HepG2 (cell line): ENCODE results near the gene DNAJC30. TPM values are rescaled to one million over a fixed set of nuclear protein-coding genes. Genes with fewer than 3 reads are reported as not detected.

Experiments
- ATAC-seq: fragments of 200-7000 bp; cut with Tn5 transposase; 3 replicates; pipeline ENCODE4 v1.9.1; 2020; ENCODE audit warnings: mild to moderate bottlenecking, moderate library complexity
- BruUV-seq: library from RNA; stranded (reverse); fragments of 400-500 nt; replicated peaks from 2 replicates; lab custom pipeline; 2021; lab: Mats Ljungman, UMichigan
- CTCF ChIA-PET: fragments of 300-600 bp; formaldehyde crosslinking; extraction: SDS; loops from one replicate; lab custom pipeline; 2021; ENCODE audit warnings: low total read pairs, inconsistent platforms, low intra/inter-chr PET ratio; lab: Yijun Ruan, JAX
- POLR2A ChIA-PET: fragments of 350-600 bp; sonication (Branson Sonifier 250); formaldehyde crosslinking; loops from one replicate; lab custom pipeline; 2020; ENCODE audit warnings: antibody characterized with exemption, inconsistent platforms; lab: Yijun Ruan, JAX
- DNase-seq: peaks from one replicate; pipeline ENCODE4 v3.0.0-alpha.2; 2015; ENCODE audit warnings: low spot score
- FAIRE-seq: peaks from 3 replicates; lab custom pipeline; 2011; peaks lifted over from hg19 to GRCh38; lab: Jason Lieb, UNC
- H2AFZ ChIP-seq: one replicate; pipeline ENCODE4 v1.6.1; 2011; ENCODE audit warnings: low read length, inconsistent platforms
- H3K27ac ChIP-seq: fragments of 300-600 bp; 3 replicates; pipeline ENCODE4 v1.8.0; 2011; ENCODE audit warnings: mixed run types, mild to moderate bottlenecking, mixed read lengths, low read length, inconsistent platforms; ENCODE audit not compliant: insufficient read depth; ENCODE audit errors: extremely low read length
- H3K27me3 ChIP-seq, 2 experiments: fragments of 200-600 bp in 1 of 2; 2 replicates in 1 of 2; 3 replicates in 1 of 2; pipeline versions ENCODE4 v1.6.0 to v1.8.0; 2011; ENCODE audit warnings: low read length in 2 of 2, mild to moderate bottlenecking in 2 of 2, moderate library complexity in 2 of 2, inconsistent platforms in 1 of 2; ENCODE audit not compliant: insufficient read depth in 2 of 2, control insufficient read depth in 1 of 2
- H3K36me3 ChIP-seq, 2 experiments: fragments of 200-600 bp in 1 of 2; replicated peaks in 1 of 2; 2 replicates in 1 of 2; 3 replicates in 1 of 2; pipeline versions ENCODE4 v1.5.1 to v1.8.0; 2011; ENCODE audit warnings: low read length in 2 of 2, inconsistent platforms in 1 of 2; ENCODE audit not compliant: insufficient read depth in 2 of 2, control insufficient read depth in 1 of 2
- H3K4me1 ChIP-seq: 2 replicates; pipeline ENCODE4 v1.5.1; 2012; ENCODE audit warnings: low read length, inconsistent platforms; ENCODE audit not compliant: insufficient read depth
- H3K4me2 ChIP-seq: 2 replicates; pipeline ENCODE4 v1.6.0; 2011; ENCODE audit warnings: low read depth, low read length, inconsistent platforms
- H3K4me3 ChIP-seq, 3 experiments: fragments of 200-600 bp in 1 of 3; sonication (generic), shearing (Covaris generic) in 1 of 3; replicated peaks in 1 of 3; 2 replicates each; pipeline ENCODE4 v1.5.1; 2011 to 2016; ENCODE audit warnings: low read length in 3 of 3, inconsistent platforms in 2 of 3, low read depth in 2 of 3, mild to moderate bottlenecking in 2 of 3, control low read depth in 1 of 3, mixed read lengths in 1 of 3; ENCODE audit not compliant: insufficient read depth in 1 of 3
- H3K79me2 ChIP-seq: one replicate; pipeline ENCODE4 v1.6.1; 2011; ENCODE audit warnings: low read length, inconsistent platforms; ENCODE audit not compliant: insufficient read depth
- H3K9ac ChIP-seq: 2 replicates; pipeline ENCODE4 v1.6.0; 2011; ENCODE audit warnings: mild to moderate bottlenecking, low read depth, low read length, inconsistent platforms; ENCODE audit not compliant: insufficient read depth
- H3K9me3 ChIP-seq: 2 replicates; pipeline ENCODE4 v1.5.1; 2012; ENCODE audit warnings: mild to moderate bottlenecking, low read length
- H4K20me1 ChIP-seq: 2 replicates; pipeline ENCODE4 v1.6.0; 2011; ENCODE audit warnings: inconsistent platforms, mild to moderate bottlenecking, low read length, moderate library complexity; ENCODE audit not compliant: insufficient read depth
- BRF2 ChIP-seq: sonication (generic); formaldehyde crosslinking; IDR thresholded peaks from 2 replicates; pipeline ENCODE4 v1.8.1; 2022; ENCODE audit warnings: mild to moderate bottlenecking, missing genetic modification reagents
- CREBL2 ChIP-seq: sonication (generic); formaldehyde crosslinking; IDR thresholded peaks from 2 replicates; pipeline ENCODE4 v1.8.1; 2023; ENCODE audit warnings: missing genetic modification reagents, mild to moderate bottlenecking, borderline replicate concordance
- FOXO1 ChIP-seq: sonication (generic); formaldehyde crosslinking; IDR thresholded peaks from 2 replicates; pipeline ENCODE4 v1.4.0; 2020; ENCODE audit warnings: missing genetic modification reagents
- IKZF1 ChIP-seq: fragments of 450-650 bp; IDR thresholded peaks from 2 replicates; pipeline ENCODE4 v1.7.1; 2016
- JUNB ChIP-seq: sonication (generic); formaldehyde crosslinking; IDR thresholded peaks from 2 replicates; pipeline ENCODE4 v1.8.0; 2022; ENCODE audit warnings: missing genetic modification reagents, mild to moderate bottlenecking, borderline replicate concordance
- NFE2 ChIP-seq: sonication (generic); formaldehyde crosslinking; IDR thresholded peaks from 2 replicates; pipeline ENCODE4 v1.4.0; 2020; ENCODE audit warnings: missing genetic modification reagents
- NFE2L2 ChIP-seq: fragments of 150-350 bp; IDR thresholded peaks from 2 replicates; pipeline ENCODE4 v1.6.1; 2014; ENCODE audit warnings: low read length
- RXRA ChIP-seq: sonication (generic); formaldehyde crosslinking; IDR thresholded peaks from 2 replicates; pipeline ENCODE4 v1.5.1; 2020; ENCODE audit warnings: missing genetic modification reagents
- SIX4 ChIP-seq: sonication (generic); formaldehyde crosslinking; IDR thresholded peaks from 2 replicates; pipeline ENCODE4 v1.4.0; 2020; ENCODE audit warnings: missing genetic modification reagents
- SP140L ChIP-seq: sonication (generic); formaldehyde crosslinking; IDR thresholded peaks from 2 replicates; pipeline ENCODE4 v1.4.0; 2020; ENCODE audit warnings: missing genetic modification reagents, borderline replicate concordance
- TCF7L2 ChIP-seq: IDR thresholded peaks from 2 replicates; pipeline ENCODE4 v1.6.1; 2011; ENCODE audit warnings: mild to moderate bottlenecking, low read depth, low read length, moderate library complexity
- TEAD3 ChIP-seq: optimal IDR thresholded peaks from 2 replicates; pipeline ENCODE3; 2016; ENCODE audit warnings: borderline replicate concordance
- ZBTB4 ChIP-seq: sonication (generic); formaldehyde crosslinking; IDR thresholded peaks from 2 replicates; pipeline ENCODE4 v1.4.0; 2020; ENCODE audit warnings: missing genetic modification reagents, mild to moderate bottlenecking, borderline replicate concordance
- ZNF614 ChIP-seq: IDR thresholded peaks from 2 replicates; pipeline ENCODE4 v1.6.1; 2018; ENCODE audit warnings: missing biosample characterization, missing genetic modification reagents, inconsistent platforms, borderline replicate concordance
- ZSCAN20 ChIP-seq: sonication (generic); formaldehyde crosslinking; IDR thresholded peaks from 2 replicates; pipeline ENCODE4 v1.4.0; 2020; ENCODE audit warnings: missing genetic modification reagents, mild to moderate bottlenecking, borderline replicate concordance
- WGBS: methylation state at CpG from one replicate; pipeline ENCODE4 v1.1.6; 2017; ENCODE audit warnings: low lambda C conversion rate; 5-methylcytosine and 5-hydroxymethylcytosine counted together
- in situ Hi-C: cut with HindIII; loops from 2 replicates; pipeline ENCODE4 v1.10.0; 2017; ENCODE audit warnings: low pct_unique_long_range_greater_than_20kb; ENCODE audit not compliant: extremely low pct_ligation_motif_present
- intact Hi-C: fragments of 100-400 bp; cut with micrococcal nuclease; formaldehyde crosslinking; loops from one replicate; pipeline ENCODE4 v1.10.0; 2022; ENCODE audit not compliant: unreplicated experiment
- polyA plus RNA-seq, 8 experiments: library from polyadenylated mRNA; depleted of rRNA in 3 of 8; stranded (reverse) in 7 of 8; unstranded in 1 of 8; fragments of >200 nt; fragmentation: Illumina TruSeq in 4 of 8; extraction: Trizol in 4 of 8; gene quantifications; 2 replicates each; pipeline versions ENCODE4 v1.2.1 to v1.2.3, GENCODE V29; 2011 to 2016; ENCODE audit warnings: low read depth in 4 of 8, missing spikeins in 1 of 8, mixed read lengths in 1 of 8; ENCODE audit not compliant: insufficient read depth in 1 of 8
- total RNA-seq, 5 experiments: library from RNA; depleted of rRNA; stranded (reverse); fragments of >200 nt; fragmentation: Illumina TruSeq; extraction: Trizol; gene quantifications; 2 replicates each; pipeline ENCODE4 v1.2.3, GENCODE V29; 2016; ENCODE audit warnings: low read depth in 1 of 5

Gene DNAJC30
- total and polyA plus RNA-seq, 2 of the 13 experiments (the other 11 are each of a cell fraction or from before 2014, with no cell fraction given), result 3.3 to 3.8 TPM

GRCh38 chr7:73681031-73681430 is 2.2 kb downstream of the DNAJC30 start:
- intact Hi-C loops, result loop anchor here (5.0 kb wide), 1 partner anchor 36 kb away; the partner anchor contains the start of gene STX1A
- 79% methylated on average over 8 of the region's 8 CpGs for whole genome bisulfite sequencing
- no peak for DNase-seq
- no peaks in the 10 kb centered on the region; a peak in 1 of 5 replicates for H3K27me3 ChIP-seq
- H3K4me2 ChIP-seq, result peak overlapping the region; percentile 76
- POLR2A ChIA-PET, result no interaction called here
- no peak overlapping the region for H2AFZ ChIP-seq
- H3K4me1 ChIP-seq, result peaks cover 50% of the 10 kb centered on the region
- no peak for TF ChIP-seq TCF7L2
- TF ChIP-seq, all 625 proteins: peak for 0
- ATAC-seq (no peak), FAIRE-seq (no peak)
- H3K4me3 ChIP-seq, result peak overlapping the region in 1 of 3 experiments; percentile 91; a peak in 1 of 6 replicates
- no peak overlapping the region for H3K27ac ChIP-seq
- peaks cover 43% of the 10 kb centered on the region for H3K79me2 ChIP-seq
- H4K20me1 ChIP-seq, result no peaks in the 10 kb centered on the region
- H3K9ac ChIP-seq, result peak overlapping the region; percentile 10; the same call in 1 of the 2 replicates
- H3K36me3 ChIP-seq, result 0 out of 5 replicates have a peak, but pooled peaks cover 0 to 2% of the 10 kb centered on the region in 2 experiments
- CTCF ChIA-PET, result no interaction called here
- in situ Hi-C loops, result no loop called here
- no peaks in the 10 kb centered on the region for H3K9me3 ChIP-seq
- BruUV-seq, result no TSS peak

- Histone ChIP-seq H3K9ac (no peak overlapping the region), H3K4me2 (0 out of 2 replicates have a peak overlapping the region, but pooled peaks have one; percentile 3), H3K4me1 (peaks cover 53% of the 10 kb centered on the region), H2AFZ (no peak overlapping the region), H3K27me3 (no peaks in the 10 kb centered on the region; a peak in 1 of 5 replicates), H3K27ac (no peak overlapping the region), H3K4me3 (no peak overlapping the region), H4K20me1 (no peaks in the 10 kb centered on the region), H3K36me3 (0 out of 5 replicates have a peak, but pooled peaks cover 0 to 2% of the 10 kb centered on the region in 2 experiments), H3K79me2 (peaks cover 42% of the 10 kb centered on the region), H3K9me3 (no peaks in the 10 kb centered on the region)
- POLR2A ChIA-PET, result no interaction called here
- DNase-seq (no peak), FAIRE-seq (no peak), ATAC-seq (no peak)
- CTCF ChIA-PET, result no interaction called here
- WGBS, result 95% methylated on average over 7 of the region's 7 CpGs
- in situ Hi-C loops (no loop called here), intact Hi-C loops (loop anchor here (5.0 kb wide), 1 partner anchor 37 kb away; the partner anchor contains the start of gene STX1A)
- BruUV-seq, result no TSS peak
- TF ChIP-seq NFE2L2 (no peak), RXRA (CRISPR knock-in tag) (no peak), SP140L (CRISPR knock-in tag) (no peak), ZSCAN20 (no peak), IKZF1 (no peak), TEAD3 (CRISPR knock-in tag) (no peak), JUNB (CRISPR knock-in tag) (no peak), CREBL2 (CRISPR knock-in tag) (no peak), SIX4 (no peak), BRF2 (CRISPR knock-in tag) (no peak), NFE2 (CRISPR knock-in tag) (no peak), ZNF614 (no peak), ZBTB4 (CRISPR knock-in tag) (no peak), FOXO1 (CRISPR knock-in tag) (no peak)
These were observed 2.8 kb downstream of the DNAJC30 start for GRCh38 chr7:73680501-73680900.
